Osteoblast (primary cell): Measurements from ENCODE around the gene ZDHHC14. TPM values are rescaled to one million over a fixed set of nuclear protein-coding genes. Genes with fewer than 3 reads are reported as not detected.

Experiments
- DNase-seq: peaks from one replicate; pipeline ENCODE4 v3.0.0; 2011; ENCODE audit warnings: low spot score, mixed read lengths; ENCODE audit not compliant: insufficient read length; ENCODE audit errors: missing footprints
- H2AFZ ChIP-seq: 2 replicates; pipeline ENCODE4 v1.6.0; 2011; ENCODE audit warnings: mild to moderate bottlenecking, low read length
- H3K27ac ChIP-seq: 2 replicates; pipeline ENCODE4 v1.5.1; 2011; ENCODE audit warnings: mild to moderate bottlenecking, low read depth, low read length, moderate library complexity
- H3K27me3 ChIP-seq: 2 replicates; pipeline ENCODE4 v1.6.0; 2012; ENCODE audit warnings: mild to moderate bottlenecking, control low read depth, inconsistent platforms, low read length, moderate library complexity; ENCODE audit not compliant: insufficient read depth
- H3K36me3 ChIP-seq: 2 replicates; pipeline ENCODE4 v1.5.1; 2011; ENCODE audit warnings: mild to moderate bottlenecking, low read length, control low read depth, moderate library complexity; ENCODE audit not compliant: insufficient read depth
- H3K4me1 ChIP-seq: 2 replicates; pipeline ENCODE4 v1.5.1; 2011; ENCODE audit warnings: mild to moderate bottlenecking, low read length, control low read depth, moderate library complexity; ENCODE audit not compliant: insufficient read depth
- H3K4me2 ChIP-seq: 2 replicates; pipeline ENCODE4 v1.6.0; 2011; ENCODE audit warnings: mild to moderate bottlenecking, low read length; ENCODE audit not compliant: insufficient read depth
- H3K4me3 ChIP-seq: fragments of 200-600 bp; sonication (generic); 3 replicates; pipeline ENCODE4 v1.5.1; 2012; ENCODE audit warnings: mild to moderate bottlenecking, low read length, inconsistent platforms; ENCODE audit not compliant: insufficient read depth
- H3K79me2 ChIP-seq: 2 replicates; pipeline ENCODE4 v1.6.0; 2012; ENCODE audit warnings: mild to moderate bottlenecking, low read length, control low read depth, inconsistent platforms; ENCODE audit not compliant: insufficient read depth
- H3K9me3 ChIP-seq: 2 replicates; pipeline ENCODE4 v1.5.1; 2011; ENCODE audit warnings: low read depth, low read length, control low read depth
- H4K20me1 ChIP-seq: 2 replicates; pipeline ENCODE4 v1.6.0; 2012; ENCODE audit warnings: mild to moderate bottlenecking, low read length, control low read depth; ENCODE audit not compliant: insufficient read depth
- total RNA-seq: library from RNA; depleted of rRNA; stranded (reverse); fragments of >200 nt; gene quantifications from 2 replicates; pipeline ENCODE4 v1.2.3, GENCODE V29; 2012
- TF ChIP-seq, protein P1 (sequence below): IDR thresholded peaks from 2 replicates; pipeline ENCODE4 v1.5.1; 2011; ENCODE audit warnings: mild to moderate bottlenecking, low read depth, low read length, moderate library complexity; ENCODE audit errors: extremely low read depth

Gene ZDHHC14
- total RNA-seq, 1 donor: 1.4 TPM

DNA sequence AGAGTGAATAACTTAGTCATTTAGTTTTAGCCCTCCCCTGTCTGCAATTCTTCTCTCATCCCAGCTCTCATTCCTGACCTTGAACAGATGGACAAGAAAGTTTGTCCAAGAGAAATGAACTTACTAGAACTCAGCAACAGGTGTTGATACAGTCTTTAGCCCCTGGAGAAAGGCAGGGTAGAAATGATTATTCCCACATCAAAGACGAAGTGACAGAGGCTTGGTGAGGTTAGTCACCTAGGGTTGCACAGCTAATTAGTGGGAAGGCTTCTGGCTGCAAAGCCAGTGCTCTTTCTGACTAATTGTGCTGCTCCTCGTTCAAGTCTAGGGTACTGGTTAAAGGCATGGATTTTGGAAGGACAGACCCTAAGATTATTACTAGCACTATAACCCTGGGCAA lies 4.5 kb downstream of the ZDHHC14 start:
- peaks cover 7% of the 10 kb centered on the region for H3K27me3 ChIP-seq
- H4K20me1 ChIP-seq: no peaks in the 10 kb centered on the region
- peaks cover 9% of the 10 kb centered on the region for H3K4me1 ChIP-seq
- H3K4me3 ChIP-seq: no peak overlapping the region
- H2AFZ ChIP-seq: no peak overlapping the region
- no peak overlapping the region for H3K4me2 ChIP-seq
- TF ChIP-seq, protein P1, sequence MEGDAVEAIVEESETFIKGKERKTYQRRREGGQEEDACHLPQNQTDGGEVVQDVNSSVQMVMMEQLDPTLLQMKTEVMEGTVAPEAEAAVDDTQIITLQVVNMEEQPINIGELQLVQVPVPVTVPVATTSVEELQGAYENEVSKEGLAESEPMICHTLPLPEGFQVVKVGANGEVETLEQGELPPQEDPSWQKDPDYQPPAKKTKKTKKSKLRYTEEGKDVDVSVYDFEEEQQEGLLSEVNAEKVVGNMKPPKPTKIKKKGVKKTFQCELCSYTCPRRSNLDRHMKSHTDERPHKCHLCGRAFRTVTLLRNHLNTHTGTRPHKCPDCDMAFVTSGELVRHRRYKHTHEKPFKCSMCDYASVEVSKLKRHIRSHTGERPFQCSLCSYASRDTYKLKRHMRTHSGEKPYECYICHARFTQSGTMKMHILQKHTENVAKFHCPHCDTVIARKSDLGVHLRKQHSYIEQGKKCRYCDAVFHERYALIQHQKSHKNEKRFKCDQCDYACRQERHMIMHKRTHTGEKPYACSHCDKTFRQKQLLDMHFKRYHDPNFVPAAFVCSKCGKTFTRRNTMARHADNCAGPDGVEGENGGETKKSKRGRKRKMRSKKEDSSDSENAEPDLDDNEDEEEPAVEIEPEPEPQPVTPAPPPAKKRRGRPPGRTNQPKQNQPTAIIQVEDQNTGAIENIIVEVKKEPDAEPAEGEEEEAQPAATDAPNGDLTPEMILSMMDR: no peak
- H3K9me3 ChIP-seq: no peaks in the 10 kb centered on the region
- no peaks in the 10 kb centered on the region for H3K36me3 ChIP-seq
- no peak for DNase-seq
- no peak overlapping the region for H3K27ac ChIP-seq
- H3K79me2 ChIP-seq: no peaks in the 10 kb centered on the region

DNA sequence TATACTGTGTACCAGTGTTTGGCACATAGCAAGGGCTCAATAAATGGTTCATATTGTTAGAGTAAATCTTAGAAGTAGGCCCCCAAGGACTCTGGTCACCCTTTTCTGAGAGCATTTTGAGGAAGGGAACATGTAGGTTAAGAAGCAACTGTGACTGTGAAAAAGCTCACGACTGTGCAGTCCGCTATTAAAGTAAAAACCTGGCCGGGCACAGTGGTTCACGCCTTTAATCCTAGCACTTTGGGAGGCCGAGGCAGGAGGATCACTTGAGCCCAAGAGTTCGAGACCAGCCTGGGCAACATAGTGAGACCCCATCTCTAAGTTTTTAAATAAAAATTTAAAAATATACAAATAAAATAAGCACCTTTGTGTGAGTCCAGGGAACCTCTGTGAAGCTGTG lies 5.0 kb downstream of the ZDHHC14 start:
- H3K9me3 ChIP-seq: peaks cover 2% of the 10 kb centered on the region
- no peak overlapping the region for H3K27ac ChIP-seq
- DNase-seq: no peak
- H3K4me1 ChIP-seq: peaks cover 9% of the 10 kb centered on the region
- no peaks in the 10 kb centered on the region for H4K20me1 ChIP-seq
- H3K4me3 ChIP-seq: no peak overlapping the region
- TF ChIP-seq, protein P1: no peak
- H3K36me3 ChIP-seq: no peaks in the 10 kb centered on the region
- no peak overlapping the region for H2AFZ ChIP-seq
- peaks cover 7% of the 10 kb centered on the region for H3K27me3 ChIP-seq
- H3K4me2 ChIP-seq: no peak overlapping the region
- no peaks in the 10 kb centered on the region for H3K79me2 ChIP-seq

DNA sequence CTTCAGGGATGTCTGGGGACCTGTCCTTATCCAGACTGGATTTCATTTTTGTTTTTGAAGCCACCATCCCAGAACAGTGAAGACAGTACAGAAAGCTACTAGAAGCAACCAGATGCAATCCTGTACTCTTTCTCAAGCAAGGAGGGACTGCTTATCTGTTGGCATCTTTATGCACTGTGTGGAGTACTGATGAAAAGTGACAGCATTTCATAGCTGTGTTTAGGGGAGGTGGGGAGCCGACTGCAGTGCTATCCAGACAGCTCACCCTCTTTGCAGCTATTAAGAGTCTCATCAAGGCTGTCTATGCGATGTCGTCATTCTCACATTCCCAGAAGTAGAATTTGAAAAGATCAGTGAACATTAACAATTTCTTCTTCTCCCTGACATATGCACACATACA lies 5.5 kb downstream of the ZDHHC14 start:
- no peak overlapping the region for H2AFZ ChIP-seq
- H3K79me2 ChIP-seq: no peaks in the 10 kb centered on the region
- H3K4me1 ChIP-seq: peaks cover 9% of the 10 kb centered on the region
- H3K4me2 ChIP-seq: no peak overlapping the region
- H3K9me3 ChIP-seq: peaks cover 3% of the 10 kb centered on the region
- TF ChIP-seq, protein P1: no peak
- H3K27ac ChIP-seq: no peak overlapping the region
- no peaks in the 10 kb centered on the region for H3K36me3 ChIP-seq
- DNase-seq: no peak
- no peaks in the 10 kb centered on the region for H4K20me1 ChIP-seq
- no peak overlapping the region for H3K4me3 ChIP-seq
- peaks cover 7% of the 10 kb centered on the region for H3K27me3 ChIP-seq

DNA sequence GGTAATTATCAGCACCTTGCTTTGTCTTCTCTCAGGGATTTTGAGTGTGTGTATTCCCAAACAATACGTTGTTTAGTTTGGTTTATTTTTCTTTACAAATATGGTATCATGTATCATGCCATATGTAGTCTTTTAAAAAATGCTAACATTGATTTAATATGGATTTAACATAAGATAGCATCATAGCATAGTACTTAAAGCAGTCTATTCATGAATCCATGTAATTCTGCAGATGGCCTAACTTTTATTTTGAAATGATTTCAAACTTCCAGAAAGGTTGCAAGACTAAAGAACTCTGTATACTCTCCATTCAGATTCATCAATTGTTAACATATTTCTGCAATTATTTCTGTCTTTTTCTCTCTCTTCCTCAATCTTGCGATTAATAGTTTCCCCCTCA lies 7.9 kb downstream of the ZDHHC14 start:
- DNase-seq: no peak

More for the DNA sequence above, 7.9 kb downstream of the ZDHHC14 start:
- Histone ChIP-seq H2AFZ (no peak overlapping the region), H3K9me3 (peaks cover 3% of the 10 kb centered on the region), H3K4me1 (no peaks in the 10 kb centered on the region), H3K4me3 (no peak overlapping the region), H3K4me2 (no peak overlapping the region), H3K27me3 (no peaks in the 10 kb centered on the region), H3K36me3 (no peaks in the 10 kb centered on the region), H4K20me1 (no peaks in the 10 kb centered on the region), H3K79me2 (no peaks in the 10 kb centered on the region), H3K27ac (no peak overlapping the region)
- TF ChIP-seq, protein P1: no peak
